Astrocyte (in vitro differentiated cells and primary cell): Measurements from ENCODE around the gene TRDN. TPM values are rescaled to one million over a fixed set of nuclear protein-coding genes. Genes with fewer than 3 reads are reported as not detected.
A peak's percentile ranks its signal among the peaks of the same experiment; 100 is the strongest.

ENCODE experiments used
- DNase-seq: peaks from one replicate; pipeline ENCODE4 v3.0.0-alpha.2; 2010; ENCODE audit warnings: low read depth
- FAIRE-seq: peaks from 2 replicates; lab custom pipeline; 2011; peaks lifted over from hg19 to GRCh38; lab: Jason Lieb, UNC
- H2AFZ ChIP-seq: 2 replicates; pipeline ENCODE4 v1.6.0; 2012; ENCODE audit warnings: low read depth, low read length, inconsistent platforms
- H3K27ac ChIP-seq: 2 replicates; pipeline ENCODE4 v1.5.1; 2011; ENCODE audit warnings: low read depth, low read length, inconsistent platforms
- H3K27me3 ChIP-seq: 2 replicates; pipeline ENCODE4 v1.6.0; 2011; ENCODE audit warnings: low read length, inconsistent platforms; ENCODE audit not compliant: insufficient read depth
- H3K36me3 ChIP-seq: 2 replicates; pipeline ENCODE4 v1.5.1; 2011; ENCODE audit warnings: low read length, inconsistent platforms; ENCODE audit not compliant: insufficient read depth
- H3K4me1 ChIP-seq: 2 replicates; pipeline ENCODE4 v1.5.1; 2011; ENCODE audit warnings: low read length, inconsistent platforms; ENCODE audit not compliant: insufficient read depth
- H3K4me2 ChIP-seq: 2 replicates; pipeline ENCODE4 v1.6.0; 2012; ENCODE audit warnings: low read length, inconsistent platforms
- H3K4me3 ChIP-seq: 2 replicates; pipeline ENCODE4 v1.5.1; 2011; ENCODE audit warnings: low read depth, mild to moderate bottlenecking, low read length, inconsistent platforms; ENCODE audit not compliant: insufficient read depth
- H3K79me2 ChIP-seq: 2 replicates; pipeline ENCODE4 v1.6.0; 2012; ENCODE audit warnings: mild to moderate bottlenecking, low read length, inconsistent platforms; ENCODE audit not compliant: insufficient read depth
- H3K9ac ChIP-seq: 2 replicates; pipeline ENCODE4 v1.6.0; 2012; ENCODE audit warnings: mild to moderate bottlenecking, low read length, inconsistent platforms
- H3K9me3 ChIP-seq: 2 replicates; pipeline ENCODE4 v1.5.1; 2012; ENCODE audit warnings: low read depth, mild to moderate bottlenecking, low read length, inconsistent platforms; ENCODE audit not compliant: insufficient read depth
- H4K20me1 ChIP-seq: 2 replicates; pipeline ENCODE4 v1.6.0; 2012; ENCODE audit warnings: low read length, inconsistent platforms; ENCODE audit not compliant: insufficient read depth
- H3K27ac Mint-ChIP-seq: one replicate; pipeline ENCODE4 v1.8.0; 2021; ENCODE audit warnings: mild to moderate bottlenecking, mixed read lengths; ENCODE audit not compliant: unreplicated experiment
- H3K27me3 Mint-ChIP-seq: one replicate; pipeline ENCODE4 v1.8.0; 2021; ENCODE audit warnings: low read depth, mixed read lengths; ENCODE audit not compliant: unreplicated experiment
- H3K36me3 Mint-ChIP-seq: one replicate; pipeline ENCODE4 v1.8.0; 2021; ENCODE audit warnings: low read depth, mixed read lengths; ENCODE audit not compliant: unreplicated experiment
- H3K4me1 Mint-ChIP-seq: one replicate; pipeline ENCODE4 v1.8.0; 2021; ENCODE audit warnings: low read depth, mixed read lengths; ENCODE audit not compliant: unreplicated experiment
- H3K4me3 Mint-ChIP-seq: one replicate; pipeline ENCODE4 v1.8.0; 2021; ENCODE audit warnings: mild to moderate bottlenecking, moderate library complexity, mixed read lengths; ENCODE audit not compliant: unreplicated experiment
- H3K9me3 Mint-ChIP-seq: one replicate; pipeline ENCODE4 v1.8.0; 2021; ENCODE audit warnings: mild to moderate bottlenecking, mixed read lengths; ENCODE audit not compliant: unreplicated experiment
- CTCF ChIP-seq: IDR thresholded peaks from 2 replicates; pipeline ENCODE4 v1.5.1; 2011; ENCODE audit warnings: low read depth, mild to moderate bottlenecking, inconsistent platforms, low read length, moderate library complexity; ENCODE audit not compliant: insufficient read depth
- EZH2 ChIP-seq: IDR thresholded peaks from 2 replicates; pipeline ENCODE4 v1.6.1; 2012; ENCODE audit warnings: mild to moderate bottlenecking, low read length, inconsistent platforms; ENCODE audit not compliant: insufficient read depth
- total RNA-seq: library from RNA; stranded (reverse); gene quantifications from 2 replicates; pipeline ENCODE4 v1.2.1, GENCODE V29; 2021

The TRDN gene
- total RNA-seq, 1 donor from 2014 or later = not detected

- no peaks in the 10 kb centered on the region for H3K4me1 ChIP-seq
- Mint-ChIP-seq H3K27ac (no peak overlapping the region), H3K9me3 (no peaks in the 10 kb centered on the region), H3K4me1 (no peaks in the 10 kb centered on the region), H3K36me3 (no peaks in the 10 kb centered on the region), H3K27me3 (no peaks in the 10 kb centered on the region), H3K4me3 (no peak overlapping the region)
- no peak for TF ChIP-seq CTCF
- TF ChIP-seq EZH2 = no peak
- no peak overlapping the region for H3K9ac ChIP-seq
- H3K27me3 ChIP-seq = no peaks in the 10 kb centered on the region
- no peaks in the 10 kb centered on the region for H3K79me2 ChIP-seq
- no peak overlapping the region for H3K4me3 ChIP-seq
- no peaks in the 10 kb centered on the region for H3K36me3 ChIP-seq
- no peak overlapping the region for H3K27ac ChIP-seq
- DNase-seq (no peak), FAIRE-seq (no peak)
- no peaks in the 10 kb centered on the region for H4K20me1 ChIP-seq
- no peak overlapping the region for H3K4me2 ChIP-seq
- H3K9me3 ChIP-seq = no peaks in the 10 kb centered on the region
- no peak overlapping the region for H2AFZ ChIP-seq
These were observed 253.0 kb downstream of the TRDN start for GRCh38 chr6:123383718-123384117.

GRCh38 chr6:123380257-123380656 is 256.5 kb downstream of the TRDN start:
- Histone ChIP-seq H3K9me3 (no peaks in the 10 kb centered on the region), H3K4me1 (no peaks in the 10 kb centered on the region), H3K4me3 (no peak overlapping the region), H3K4me2 (no peak overlapping the region), H3K79me2 (no peaks in the 10 kb centered on the region), H3K27ac (no peak overlapping the region), H3K27me3 (no peaks in the 10 kb centered on the region), H3K9ac (no peak overlapping the region), H4K20me1 (no peaks in the 10 kb centered on the region), H3K36me3 (no peaks in the 10 kb centered on the region), H2AFZ (no peak overlapping the region)
- no peaks in the 10 kb centered on the region for H3K27me3 Mint-ChIP-seq
- TF ChIP-seq CTCF = peak; percentile 8
- no peak for TF ChIP-seq EZH2
- H3K4me1 Mint-ChIP-seq = no peaks in the 10 kb centered on the region
- DNase-seq = peak; percentile 0
- H3K36me3 Mint-ChIP-seq = no peaks in the 10 kb centered on the region
- H3K9me3 Mint-ChIP-seq = no peaks in the 10 kb centered on the region
- no peak overlapping the region for H3K27ac Mint-ChIP-seq
- FAIRE-seq = no peak
- H3K4me3 Mint-ChIP-seq = no peak overlapping the region

- no peak overlapping the region for H3K4me3 Mint-ChIP-seq
- FAIRE-seq (no peak), DNase-seq (no peak)
- Histone ChIP-seq H3K27ac (no peak overlapping the region), H3K79me2 (no peaks in the 10 kb centered on the region), H3K4me2 (no peak overlapping the region), H3K36me3 (no peaks in the 10 kb centered on the region), H2AFZ (no peak overlapping the region), H3K4me1 (no peaks in the 10 kb centered on the region), H3K4me3 (no peak overlapping the region), H4K20me1 (no peaks in the 10 kb centered on the region), H3K27me3 (no peaks in the 10 kb centered on the region), H3K9me3 (no peaks in the 10 kb centered on the region), H3K9ac (no peak overlapping the region)
- no peak overlapping the region for H3K27ac Mint-ChIP-seq
- H3K9me3 Mint-ChIP-seq = no peaks in the 10 kb centered on the region
- H3K36me3 Mint-ChIP-seq = no peaks in the 10 kb centered on the region
- H3K4me1 Mint-ChIP-seq = no peaks in the 10 kb centered on the region
- TF ChIP-seq EZH2 = no peak
- no peak for TF ChIP-seq CTCF
- H3K27me3 Mint-ChIP-seq = no peaks in the 10 kb centered on the region
These were observed 264.0 kb downstream of the TRDN start for GRCh38 chr6:123372737-123373136.
